ENCODE measurements around the gene ANKDD1A. TPM values are rescaled to one million over a fixed set of nuclear protein-coding genes. Genes with fewer than 3 reads are reported as not detected.

ANKDD1A gene
- total RNA-seq, 1 donor from 2014 or later: 17.7 TPM

DNA sequence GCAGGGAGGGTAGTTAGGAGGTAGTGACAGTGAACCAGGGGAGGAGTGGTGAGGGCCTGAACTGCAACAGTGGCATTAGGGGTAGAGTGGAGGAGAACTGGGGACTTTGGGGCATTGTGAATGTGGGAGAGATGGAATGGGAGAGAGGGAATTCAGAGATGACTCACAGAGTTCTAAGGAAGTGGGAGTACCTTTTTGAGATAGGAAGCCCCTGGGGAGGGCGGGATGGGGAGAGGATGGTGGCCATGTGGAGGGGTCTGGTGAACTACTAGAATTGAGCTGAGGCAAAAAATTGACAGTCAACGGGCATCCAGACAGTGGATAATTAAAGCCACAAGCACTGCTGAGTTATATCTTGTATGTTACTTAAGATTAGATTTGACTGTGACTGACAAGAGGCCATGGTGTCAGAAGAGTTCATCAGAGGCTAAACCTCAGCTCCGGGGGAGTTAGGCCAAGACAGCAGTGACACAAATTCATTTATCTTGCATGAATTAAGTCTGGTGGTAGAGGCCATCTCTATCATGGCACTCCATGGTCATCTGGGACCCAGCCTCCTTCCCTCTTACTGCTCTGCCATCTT, 36.0 kb upstream of the ANKDD1A start:
- intact Hi-C loops (cut with DNase I): loop anchor here (5.0 kb wide), 1 partner anchor 1488 kb away; no protein-coding TSS in a partner anchor

DNA sequence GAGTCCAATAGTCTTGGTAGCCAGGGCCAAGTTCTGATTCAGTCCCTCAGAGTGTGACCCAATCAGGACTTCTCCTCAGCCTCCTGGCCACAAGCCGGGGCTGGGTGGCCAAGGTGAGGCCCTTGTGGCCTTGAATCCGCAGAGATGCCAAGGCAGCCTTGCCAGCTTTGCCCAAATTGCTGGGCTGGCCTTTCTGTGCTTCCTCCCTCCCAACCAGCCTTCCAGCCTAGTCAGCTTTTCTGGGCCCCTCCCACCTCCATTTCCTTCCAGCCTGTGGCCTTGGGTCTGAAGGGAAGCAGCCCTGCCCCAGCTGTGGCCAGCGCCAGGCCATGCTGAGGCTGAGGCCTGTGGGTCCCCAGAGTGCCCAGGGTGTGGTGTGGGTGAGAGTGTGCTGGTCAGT, 34.3 kb upstream of the ANKDD1A start:
- H3K36me3 ChIP-seq: no peaks in the 10 kb centered on the region
- no peak for DNase-seq (ENCODE audit: extremely low spot score in 2 of 2)
- peak overlapping the region; percentile 25 for H3K27ac ChIP-seq
- H3K27me3 ChIP-seq: no peaks in the 10 kb centered on the region
- peaks cover 27% of the 10 kb centered on the region for H3K4me1 ChIP-seq
- H3K9me3 ChIP-seq: no peaks in the 10 kb centered on the region
- intact Hi-C loops (cut with DNase I): loop anchor here (5.0 kb wide), 1 partner anchor 1490 kb away; no protein-coding TSS in a partner anchor
- no peak overlapping the region for H3K4me3 ChIP-seq
- no peak for TF ChIP-seq POLR2A (IDR thresholded peaks at IDR 0.05)
- TF ChIP-seq POLR2AphosphoS5 (IDR thresholded peaks at IDR 0.05; ENCODE audit: insufficient read depth in 1 of 2, low read depth in 1 of 2): peak; percentile 33 to 55

More for the DNA sequence above, 36.0 kb upstream of the ANKDD1A start:
- H3K9me3 ChIP-seq: no peaks in the 10 kb centered on the region
- no peaks in the 10 kb centered on the region for H3K36me3 ChIP-seq
- H3K4me3 ChIP-seq: no peak overlapping the region
- no peak overlapping the region for H3K27ac ChIP-seq
- DNase-seq (ENCODE audit: extremely low spot score in 2 of 2): no peak
- H3K4me1 ChIP-seq: peaks cover 22% of the 10 kb centered on the region
- TF ChIP-seq POLR2AphosphoS5 (IDR thresholded peaks at IDR 0.05; ENCODE audit: insufficient read depth in 1 of 2, low read depth in 1 of 2) (no peak), POLR2A (IDR thresholded peaks at IDR 0.05) (no peak)
- TF ChIP-seq, protein P1, sequence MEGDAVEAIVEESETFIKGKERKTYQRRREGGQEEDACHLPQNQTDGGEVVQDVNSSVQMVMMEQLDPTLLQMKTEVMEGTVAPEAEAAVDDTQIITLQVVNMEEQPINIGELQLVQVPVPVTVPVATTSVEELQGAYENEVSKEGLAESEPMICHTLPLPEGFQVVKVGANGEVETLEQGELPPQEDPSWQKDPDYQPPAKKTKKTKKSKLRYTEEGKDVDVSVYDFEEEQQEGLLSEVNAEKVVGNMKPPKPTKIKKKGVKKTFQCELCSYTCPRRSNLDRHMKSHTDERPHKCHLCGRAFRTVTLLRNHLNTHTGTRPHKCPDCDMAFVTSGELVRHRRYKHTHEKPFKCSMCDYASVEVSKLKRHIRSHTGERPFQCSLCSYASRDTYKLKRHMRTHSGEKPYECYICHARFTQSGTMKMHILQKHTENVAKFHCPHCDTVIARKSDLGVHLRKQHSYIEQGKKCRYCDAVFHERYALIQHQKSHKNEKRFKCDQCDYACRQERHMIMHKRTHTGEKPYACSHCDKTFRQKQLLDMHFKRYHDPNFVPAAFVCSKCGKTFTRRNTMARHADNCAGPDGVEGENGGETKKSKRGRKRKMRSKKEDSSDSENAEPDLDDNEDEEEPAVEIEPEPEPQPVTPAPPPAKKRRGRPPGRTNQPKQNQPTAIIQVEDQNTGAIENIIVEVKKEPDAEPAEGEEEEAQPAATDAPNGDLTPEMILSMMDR (IDR thresholded peaks at IDR 0.05): no peak
- H3K27me3 ChIP-seq: no peaks in the 10 kb centered on the region

DNA sequence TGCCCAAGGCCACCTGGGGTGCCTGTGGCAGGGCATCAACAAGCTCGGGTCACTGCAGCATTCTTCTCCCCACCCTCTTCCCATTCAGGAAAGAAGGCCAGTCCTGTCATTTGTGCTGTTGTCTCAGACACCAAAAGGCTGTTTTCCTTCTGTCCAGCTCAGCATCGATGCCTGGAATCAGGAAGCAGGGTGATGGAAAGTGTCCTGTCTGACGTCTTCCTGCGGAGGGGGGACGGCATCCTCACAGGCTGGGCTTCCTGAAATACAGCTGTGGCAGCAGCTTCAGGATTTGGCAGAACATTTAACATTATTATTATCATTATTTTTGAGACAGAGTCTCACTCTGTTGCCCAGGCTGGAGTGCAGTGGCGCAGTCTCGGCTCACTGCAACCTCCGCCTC, 33.0 kb upstream of the ANKDD1A start:
- H3K4me1 ChIP-seq: peaks cover 29% of the 10 kb centered on the region
- no peaks in the 10 kb centered on the region for H3K27me3 ChIP-seq
- H3K27ac ChIP-seq: peak overlapping the region; percentile 25
- no peaks in the 10 kb centered on the region for H3K9me3 ChIP-seq
- intact Hi-C loops (cut with DNase I): loop anchor here (5.0 kb wide), 1 partner anchor 1491 kb away; no protein-coding TSS in a partner anchor
- TF ChIP-seq POLR2A (IDR thresholded peaks at IDR 0.05): no peak
- TF ChIP-seq POLR2AphosphoS5 (IDR thresholded peaks at IDR 0.05; ENCODE audit: insufficient read depth in 1 of 2, low read depth in 1 of 2): no peak
- TF ChIP-seq, protein P1 (IDR thresholded peaks at IDR 0.05): no peak
- H3K36me3 ChIP-seq: no peaks in the 10 kb centered on the region
- DNase-seq (ENCODE audit: extremely low spot score in 2 of 2): peak in 1 of 2 donors; percentile 85
- no peak overlapping the region for H3K4me3 ChIP-seq

DNA sequence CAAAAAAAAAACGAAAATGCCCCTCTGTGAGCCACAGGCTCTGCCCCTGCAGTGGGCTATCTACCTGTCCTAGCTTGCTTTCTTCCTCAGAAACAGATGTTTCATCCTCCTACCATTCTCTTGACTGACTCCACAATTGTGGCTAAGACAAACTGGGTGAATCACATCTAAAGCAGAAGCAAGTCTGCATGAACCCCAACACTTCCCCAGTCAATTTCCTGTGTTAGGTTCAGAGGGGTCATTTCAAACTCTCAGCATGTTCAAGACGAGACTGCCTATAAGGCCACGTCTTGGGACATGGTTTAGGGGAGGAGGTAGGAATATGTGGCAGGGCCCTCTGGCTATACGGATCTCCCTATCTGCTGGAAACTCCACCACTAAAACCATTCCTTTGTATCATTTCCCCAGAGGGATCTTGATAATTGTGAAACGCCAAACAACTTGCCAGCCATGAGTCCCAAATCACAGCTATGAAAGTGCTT, 28.6 kb upstream of the ANKDD1A start:
- H3K27ac ChIP-seq: peak overlapping the region; percentile 71
- DNase-seq (ENCODE audit: extremely low spot score in 2 of 2): peak in 1 of 2 donors; percentile 69
- intact Hi-C loops (cut with DNase I): no loop called here
- peaks cover 24% of the 10 kb centered on the region for H3K4me1 ChIP-seq
- TF ChIP-seq, protein P1 (IDR thresholded peaks at IDR 0.05): no peak
- no peak for TF ChIP-seq POLR2AphosphoS5 (IDR thresholded peaks at IDR 0.05; ENCODE audit: insufficient read depth in 1 of 2, low read depth in 1 of 2)
- no peak for TF ChIP-seq POLR2A (IDR thresholded peaks at IDR 0.05)
- no peaks in the 10 kb centered on the region for H3K9me3 ChIP-seq
- H3K36me3 ChIP-seq: no peaks in the 10 kb centered on the region
- no peaks in the 10 kb centered on the region for H3K27me3 ChIP-seq
- H3K4me3 ChIP-seq: no peak overlapping the region

DNA sequence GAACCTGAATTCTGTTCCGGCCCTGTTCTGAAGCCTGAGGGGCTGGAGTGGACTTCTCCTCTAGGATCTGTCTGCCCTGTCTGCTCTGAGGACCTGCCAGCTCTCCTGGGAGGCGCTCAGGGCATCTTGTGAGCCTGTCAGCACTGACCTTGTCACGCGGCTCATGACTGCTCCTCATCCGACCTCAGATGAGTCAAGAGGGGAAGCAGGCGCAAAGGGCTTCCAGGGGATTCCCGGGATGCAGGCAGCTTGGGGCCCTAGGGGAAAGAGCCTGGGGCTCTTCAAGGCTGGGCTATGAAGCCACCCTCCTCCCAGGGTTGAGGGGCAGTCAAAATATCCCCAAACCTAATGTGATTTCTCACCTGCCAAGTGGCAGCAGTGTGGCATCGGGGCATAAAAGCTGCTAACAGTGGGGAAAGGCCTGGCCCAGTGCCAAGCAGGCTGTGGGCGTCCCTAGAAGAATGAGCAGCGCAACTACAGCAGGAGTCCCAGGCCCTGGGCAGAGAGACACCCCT, 27.6 kb upstream of the ANKDD1A start:
- H3K9me3 ChIP-seq: no peaks in the 10 kb centered on the region
- no peak overlapping the region for H3K4me3 ChIP-seq
- peaks cover 24% of the 10 kb centered on the region for H3K4me1 ChIP-seq
- peak in 1 of 2 donors; percentile 90 for DNase-seq (ENCODE audit: extremely low spot score in 2 of 2)
- H3K27me3 ChIP-seq: no peaks in the 10 kb centered on the region
- peak overlapping the region; percentile 71 for H3K27ac ChIP-seq
- intact Hi-C loops (cut with DNase I): no loop called here
- H3K36me3 ChIP-seq: no peaks in the 10 kb centered on the region
- TF ChIP-seq, protein P1 (IDR thresholded peaks at IDR 0.05): no peak
- TF ChIP-seq POLR2AphosphoS5 (IDR thresholded peaks at IDR 0.05; ENCODE audit: insufficient read depth in 1 of 2, low read depth in 1 of 2): peak; percentile 12 to 79

All from vagina (tissue), 2 donors.